GM18505 (cell line): ENCODE data around the gene PLEKHA7.

Experiments
- ATAC-seq: cut with Tn5 transposase; IDR thresholded peaks from one replicate; pipeline ENCODE4 v1.9.1; 2021; ENCODE audit not compliant: unreplicated experiment
- POLR2A ChIP-seq: IDR thresholded peaks from 4 replicates; pipeline ENCODE4 v1.6.1; 2011; ENCODE audit warnings: borderline replicate concordance; ENCODE audit not compliant: insufficient read depth, insufficient read length; ENCODE audit errors: extremely low read depth

The PLEKHA7 gene

GRCh38 chr11:17015627-17016126 is 1.5 kb upstream of the PLEKHA7 start:
- no peak for TF ChIP-seq POLR2A
- no peak for ATAC-seq

GRCh38 chr11:17014833-17015626 is 816 bp upstream of the PLEKHA7 start:
- TF ChIP-seq POLR2A: no peak
- ATAC-seq: no peak

GRCh38 chr11:17013548-17014320 is 480 bp downstream of the PLEKHA7 start:
- no peak for TF ChIP-seq POLR2A
- no peak for ATAC-seq

- no peak for TF ChIP-seq POLR2A
- no peak for ATAC-seq
These were observed 1.3 kb downstream of the PLEKHA7 start for GRCh38 chr11:17012712-17013547.

GRCh38 chr11:17012179-17012578 is 2.0 kb downstream of the PLEKHA7 start:
- TF ChIP-seq POLR2A: no peak
- no peak for ATAC-seq

GRCh38 chr11:17010851-17011420 is 3.3 kb downstream of the PLEKHA7 start:
- ATAC-seq: no peak
- TF ChIP-seq POLR2A: no peak

GRCh38 chr11:17008099-17008498 is 6.1 kb downstream of the PLEKHA7 start:
- no peak for ATAC-seq
- no peak for TF ChIP-seq POLR2A

GRCh38 chr11:17005646-17006045 is 8.6 kb downstream of the PLEKHA7 start:
- ATAC-seq: no peak
- TF ChIP-seq POLR2A: no peak

GRCh38 chr11:17004486-17005148 is 9.6 kb downstream of the PLEKHA7 start:
- ATAC-seq: no peak

GRCh38 chr11:17003426-17003825 is 10.8 kb downstream of the PLEKHA7 start:
- TF ChIP-seq POLR2A: no peak
- ATAC-seq: no peak

More at GRCh38 chr11:17004486-17005148, 9.6 kb downstream of the PLEKHA7 start:
- TF ChIP-seq POLR2A: no peak

GRCh38 chr11:17002543-17002942 is 11.7 kb downstream of the PLEKHA7 start:
- no peak for TF ChIP-seq POLR2A
- no peak for ATAC-seq

GRCh38 chr11:17001806-17002205 is 12.4 kb downstream of the PLEKHA7 start:
- no peak for ATAC-seq
- TF ChIP-seq POLR2A: no peak
